ENCODE measurements around the gene TRAPPC12.

The TRAPPC12 gene

GRCh38 chr2:3408781-3409180 is 29.3 kb downstream of the TRAPPC12 start:
- DNase-seq (ENCODE audit: low spot score): no peak

- DNase-seq (ENCODE audit: low spot score): no peak
These were observed 30.2 kb downstream of the TRAPPC12 start for GRCh38 chr2:3409627-3410170.

DNA sequence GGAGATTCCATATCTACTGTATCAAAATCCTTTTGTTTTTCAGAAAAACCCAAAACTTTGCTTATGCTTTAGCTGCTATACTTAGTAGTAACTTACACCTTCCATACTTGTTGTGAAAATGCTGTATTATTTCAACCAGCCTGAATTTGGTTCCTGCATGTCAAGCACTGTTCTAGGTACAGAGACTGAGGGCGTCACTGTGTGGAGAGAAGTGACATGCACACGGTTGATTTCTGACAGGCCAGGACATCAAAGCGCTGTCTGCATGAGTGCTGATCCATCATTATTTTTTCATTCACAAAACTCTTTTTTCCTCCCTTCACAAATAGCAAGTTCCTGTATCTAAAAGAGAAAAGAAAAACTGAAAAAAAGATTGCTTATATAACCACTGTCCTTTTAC is 31.6 kb downstream of the TRAPPC12 start:
- DNase-seq (ENCODE audit: low spot score): no peak

GRCh38 chr2:3413697-3414096 is 34.2 kb downstream of the TRAPPC12 start:
- no peak for DNase-seq (ENCODE audit: low spot score)

DNA sequence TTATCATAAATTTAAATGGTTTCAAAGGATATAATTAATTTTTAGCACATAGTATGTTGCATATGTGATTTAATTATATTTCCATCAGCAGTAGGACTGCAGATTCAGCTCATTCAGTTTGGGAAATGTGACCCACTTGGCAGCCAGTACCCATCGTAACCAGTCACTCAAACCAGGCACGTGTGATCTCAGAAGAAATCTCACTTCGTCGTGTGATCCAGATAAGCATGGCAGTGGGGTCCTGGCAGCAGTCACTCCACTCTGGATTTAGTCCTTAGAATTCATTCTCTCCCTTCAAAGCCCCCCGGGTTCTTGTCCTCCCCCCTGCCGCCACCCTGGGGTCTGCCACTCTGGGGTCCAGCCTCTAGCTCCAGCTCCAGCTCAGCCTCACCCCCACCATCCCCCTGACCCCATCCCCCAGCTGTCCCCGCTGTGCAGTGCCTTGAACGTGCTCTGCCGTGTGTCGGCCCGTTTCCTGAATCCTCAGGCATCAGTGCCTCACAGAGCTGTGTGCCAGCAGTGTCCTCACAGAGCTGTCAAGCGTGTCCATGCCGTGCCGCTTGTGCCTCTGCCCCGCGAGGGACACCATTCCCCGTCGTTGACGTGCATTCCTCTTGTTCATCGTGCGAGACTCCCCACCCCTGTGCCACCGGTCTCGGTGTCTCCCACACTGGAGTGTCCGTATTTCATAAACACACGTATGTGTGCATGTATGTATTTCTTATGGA is 34.8 kb downstream of the TRAPPC12 start:
- DNase-seq (ENCODE audit: low spot score): no peak

DNA sequence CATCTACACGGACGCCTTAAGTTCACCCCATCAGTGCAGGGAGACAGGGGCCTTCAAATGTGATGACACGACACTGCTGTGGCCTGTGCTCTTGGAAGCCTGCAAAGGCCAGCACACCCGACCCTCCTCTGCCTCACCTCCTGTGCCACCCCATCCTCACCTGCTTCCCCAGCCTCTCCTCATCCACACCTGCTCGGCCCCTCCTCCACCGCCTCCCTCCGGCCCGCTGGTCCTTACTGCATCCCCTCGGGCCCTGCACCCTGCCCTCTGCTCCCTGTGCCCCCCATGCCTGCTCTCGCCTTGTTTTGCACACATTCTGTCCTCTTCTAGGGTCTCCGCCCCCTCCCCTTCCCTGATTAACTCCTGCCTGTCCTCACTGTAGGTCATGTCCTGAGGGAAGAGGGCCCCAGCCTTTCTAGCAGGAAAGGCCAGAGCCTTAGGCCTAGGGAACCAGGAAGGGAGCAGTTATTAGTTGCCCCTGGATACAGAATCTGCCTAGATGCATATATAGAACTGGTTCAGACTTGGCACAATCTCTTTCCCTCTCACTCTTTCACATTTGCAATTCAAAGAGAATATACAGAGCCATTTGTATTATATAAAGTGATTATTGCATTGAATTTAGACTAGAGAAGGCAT is 39.4 kb downstream of the TRAPPC12 start:
- no peak for DNase-seq (ENCODE audit: low spot score)

DNA sequence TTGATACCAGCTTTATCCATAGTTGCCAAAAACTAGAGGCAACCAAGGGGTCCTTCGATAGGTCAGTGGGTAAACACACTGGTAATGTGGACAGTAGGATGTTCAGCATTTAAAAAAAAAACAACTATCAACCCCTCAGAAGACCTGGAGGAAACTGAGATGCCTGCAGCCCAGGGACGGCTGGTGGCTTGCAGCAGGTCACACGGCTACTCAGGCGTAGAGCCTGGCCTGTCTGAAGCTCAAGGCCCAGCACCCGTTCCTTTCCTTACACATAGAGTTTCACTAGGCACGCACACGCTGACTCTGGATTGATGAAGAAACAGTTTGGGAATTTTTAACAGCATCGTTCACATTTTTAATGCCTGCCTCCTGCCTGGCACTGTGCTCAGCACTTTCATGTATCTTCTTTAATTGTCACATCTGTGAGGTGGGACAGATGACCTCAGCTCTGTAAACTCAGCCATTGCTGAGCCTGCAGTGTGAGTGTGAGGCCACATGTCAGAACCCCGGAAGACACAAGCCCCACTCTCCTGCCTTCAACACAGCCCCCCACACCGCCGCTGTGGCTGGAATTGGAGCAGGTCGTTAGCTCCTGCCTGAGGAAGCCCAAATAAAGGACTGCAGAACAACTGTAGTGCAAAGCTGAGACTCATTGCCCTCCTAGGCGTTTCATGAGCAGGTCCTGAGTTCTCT is 40.7 kb downstream of the TRAPPC12 start:
- no peak for DNase-seq (ENCODE audit: low spot score)

GRCh38 chr2:3420769-3421397 is 41.4 kb downstream of the TRAPPC12 start:
- DNase-seq (ENCODE audit: low spot score): no peak

DNA sequence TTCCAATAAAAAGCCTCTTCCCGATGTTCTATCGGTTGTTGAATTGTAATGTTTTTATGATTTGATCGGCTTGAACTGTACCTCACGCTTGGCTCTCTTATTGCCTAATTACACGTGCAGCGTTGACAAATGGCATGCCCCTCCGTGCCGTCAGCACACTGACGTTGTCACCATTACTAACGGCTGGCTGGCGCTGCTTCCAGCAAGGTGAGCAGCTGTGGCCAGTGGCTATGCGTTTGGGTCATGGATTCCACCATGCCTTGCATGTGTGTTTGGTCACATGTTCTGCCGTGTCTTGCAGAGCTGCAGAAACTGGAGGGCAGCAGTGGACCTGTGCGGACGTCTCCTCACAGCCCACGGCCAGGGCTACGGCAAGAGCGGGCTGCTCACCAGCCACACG is 42.1 kb downstream of the TRAPPC12 start:
- DNase-seq (ENCODE audit: low spot score): no peak

GRCh38 chr2:3422161-3422779 is 42.8 kb downstream of the TRAPPC12 start:
- no peak for DNase-seq (ENCODE audit: low spot score)

DNA sequence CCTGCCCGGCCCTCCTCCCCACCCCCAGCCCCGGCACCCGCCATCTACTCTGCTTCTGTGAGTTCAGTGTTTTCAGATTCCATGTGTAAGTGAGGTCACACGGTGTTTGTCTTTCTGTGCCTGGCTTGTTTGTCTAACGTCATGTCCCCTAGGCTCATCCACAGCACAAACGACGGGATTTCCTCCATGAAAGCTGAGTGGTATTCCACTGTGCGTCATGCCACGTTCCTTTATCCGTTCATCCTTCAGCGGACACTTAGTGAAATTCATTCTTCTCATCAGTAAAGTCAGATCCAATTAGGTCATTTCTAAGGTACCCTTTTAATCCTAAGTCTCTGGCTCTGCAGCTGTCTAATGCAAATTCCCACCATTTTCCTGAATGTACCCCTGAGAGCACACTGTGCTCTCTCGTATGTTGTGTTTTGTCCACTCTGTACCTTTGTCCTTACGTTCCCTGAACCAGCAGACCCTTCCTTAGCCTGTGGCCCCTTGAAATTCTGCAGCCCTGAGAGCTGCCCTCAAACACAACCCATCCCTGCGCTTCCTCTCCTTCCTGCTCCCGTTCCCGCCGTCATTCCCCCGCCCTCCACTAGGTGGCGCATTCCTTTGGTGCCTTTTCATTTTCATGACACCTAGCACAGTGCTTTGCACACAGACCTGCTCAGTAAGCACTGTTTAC is 44.1 kb downstream of the TRAPPC12 start:
- peak; percentile 57 for DNase-seq (ENCODE audit: low spot score)

DNA sequence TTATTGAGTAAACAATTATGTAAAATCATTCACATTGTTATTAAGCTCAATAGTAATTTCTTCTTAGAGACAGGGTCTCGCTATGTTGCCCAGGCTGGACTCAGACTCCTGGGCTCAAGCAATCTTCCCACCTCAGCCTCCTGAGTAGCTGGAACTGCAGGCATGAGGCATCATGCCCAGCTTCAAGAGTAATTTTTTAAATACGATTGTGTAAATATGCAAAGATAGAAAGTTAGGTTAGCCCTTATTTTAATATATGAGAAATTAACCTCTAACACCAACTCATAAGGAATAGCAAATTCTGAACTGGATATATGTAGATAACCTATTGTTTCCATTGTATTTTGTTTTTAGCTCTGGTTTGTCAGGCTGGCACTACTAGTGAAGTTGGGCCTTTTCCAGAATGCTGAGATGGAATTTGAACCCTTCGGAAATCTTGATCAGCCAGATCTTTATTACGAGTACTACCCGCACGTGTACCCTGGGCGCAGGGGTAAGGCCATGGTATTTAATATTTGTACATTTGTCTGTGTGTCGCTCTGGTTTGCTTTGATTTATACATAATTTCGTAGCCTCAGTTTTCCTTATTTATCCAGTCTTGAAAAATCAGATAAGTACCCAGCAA is 44.8 kb downstream of the TRAPPC12 start:
- no peak for DNase-seq (ENCODE audit: low spot score)

DNA sequence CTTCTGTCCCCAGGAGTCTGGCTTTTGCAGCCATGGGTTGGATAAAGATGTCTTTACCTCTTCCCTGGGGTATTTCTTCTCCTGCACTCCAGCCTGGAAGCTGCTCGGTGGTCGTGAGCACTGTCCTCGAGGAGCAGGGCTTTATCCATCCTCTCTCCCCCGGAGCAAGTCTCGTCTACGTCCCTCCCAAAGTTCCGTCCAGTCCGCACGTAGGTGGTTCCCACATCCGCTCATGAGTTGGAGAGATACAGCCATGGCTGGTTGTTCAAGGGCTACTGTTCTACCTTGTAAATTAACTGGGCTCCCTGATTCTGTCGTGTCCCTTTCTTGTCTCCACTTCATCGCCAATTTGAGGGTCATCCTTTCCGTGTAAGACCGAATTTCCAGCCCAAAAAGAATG is 47.1 kb downstream of the TRAPPC12 start:
- no peak for DNase-seq (ENCODE audit: low spot score)

- no peak for DNase-seq (ENCODE audit: low spot score)
These were observed 47.8 kb downstream of the TRAPPC12 start for GRCh38 chr2:3427272-3427671.

DNA sequence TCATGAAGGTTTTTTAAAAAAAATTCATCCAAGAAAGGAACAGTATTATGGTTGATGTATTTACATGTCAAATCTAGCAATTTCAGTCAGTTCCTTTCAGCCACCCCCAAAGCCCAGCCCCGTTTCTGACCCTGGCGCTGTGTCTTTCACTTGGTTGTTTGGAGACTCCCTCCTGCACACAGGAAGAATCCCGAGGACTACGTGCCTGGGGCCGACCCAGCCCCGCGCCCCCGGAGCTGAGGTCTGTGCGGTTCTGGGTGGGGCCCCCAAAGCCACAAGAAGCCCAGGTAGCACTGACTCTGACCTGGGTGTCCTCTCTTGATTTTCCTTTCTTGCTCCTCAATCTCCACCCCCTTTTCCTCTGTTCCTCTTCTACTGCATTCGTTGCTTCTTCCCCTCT is 49.1 kb downstream of the TRAPPC12 start:
- DNase-seq (ENCODE audit: low spot score): no peak

- DNase-seq (ENCODE audit: low spot score): no peak
These were observed 49.6 kb downstream of the TRAPPC12 start for GRCh38 chr2:3429066-3429610.

DNA sequence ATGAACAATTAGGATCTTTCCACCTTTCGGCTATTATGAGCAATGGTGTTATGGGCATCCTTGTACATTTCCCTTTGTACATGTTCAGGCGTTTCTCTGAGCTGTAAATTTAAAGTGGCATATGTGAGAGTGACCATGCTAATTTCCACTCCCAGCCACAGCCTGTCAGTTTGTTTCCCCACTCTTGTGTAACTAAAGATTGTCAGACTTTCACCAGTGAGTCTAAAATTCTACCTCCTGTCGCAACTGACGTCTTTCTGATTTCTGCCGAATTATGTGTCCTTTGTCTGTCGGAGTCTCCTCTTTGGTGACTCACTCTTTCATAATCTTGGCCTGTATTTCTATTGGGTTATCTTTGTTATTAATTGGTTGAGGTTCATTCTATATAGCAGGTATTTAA is 50.7 kb downstream of the TRAPPC12 start:
- no peak for DNase-seq (ENCODE audit: low spot score)

DNA sequence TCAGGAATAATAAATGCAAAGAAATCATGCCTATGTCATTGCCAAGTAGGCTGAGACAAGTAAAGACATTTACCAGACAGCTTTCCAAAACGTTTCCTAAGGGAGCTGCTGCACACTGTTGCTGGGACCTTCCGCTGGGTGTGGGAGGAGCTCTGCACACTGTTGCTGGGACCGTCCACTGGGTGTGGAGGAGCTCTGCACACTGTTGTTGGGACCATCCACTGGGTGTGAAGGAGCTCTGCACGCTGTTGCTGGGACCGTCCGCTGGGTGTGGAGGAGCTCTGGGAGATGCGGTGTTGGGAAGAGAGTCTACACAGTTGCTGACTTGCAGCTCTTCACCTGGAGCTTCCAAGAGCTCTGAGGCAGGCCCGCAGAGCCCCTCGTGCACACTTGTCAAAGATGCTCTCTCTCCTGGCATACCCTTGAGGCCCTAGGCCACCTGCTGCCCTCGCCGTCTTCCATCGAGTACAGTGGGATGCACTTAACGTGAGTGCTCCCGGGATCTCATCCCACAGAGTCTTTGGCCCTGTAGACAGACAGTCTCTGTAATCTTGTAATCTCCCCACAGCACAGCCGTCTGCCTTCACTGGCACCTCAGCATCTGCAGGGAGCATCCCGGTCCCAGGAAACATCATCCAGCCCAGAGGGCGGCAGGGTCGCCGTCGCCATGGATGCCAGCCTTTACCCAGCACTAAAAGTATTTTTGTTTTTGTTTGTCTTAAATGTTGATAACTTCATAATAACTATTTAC is 51.4 kb downstream of the TRAPPC12 start:
- no peak for DNase-seq (ENCODE audit: low spot score)

DNA sequence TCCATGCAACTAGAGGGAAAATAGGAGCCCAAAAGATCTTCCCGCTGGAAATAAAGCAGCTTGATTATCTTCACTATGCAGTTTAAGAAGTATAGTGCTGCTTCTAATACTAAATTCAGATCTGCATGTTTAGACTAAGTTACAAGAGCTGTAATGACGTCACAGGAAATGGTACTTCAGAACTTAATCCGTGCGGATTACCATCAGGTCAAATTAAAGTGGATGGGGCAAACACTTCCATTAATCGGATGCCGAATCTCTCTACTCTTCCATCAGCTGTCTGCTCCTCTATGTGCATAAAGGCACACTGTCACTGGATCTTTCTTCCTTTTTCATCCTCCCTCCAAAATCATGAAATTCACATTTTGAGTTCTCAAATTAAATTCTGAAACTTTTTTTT is 52.6 kb downstream of the TRAPPC12 start:
- DNase-seq (ENCODE audit: low spot score): no peak
